IMR-90 (cell line): Measurements from ENCODE around the gene GPHB5. TPM values are rescaled to one million over a fixed set of nuclear protein-coding genes. Genes with fewer than 3 reads are reported as not detected.

Experiments
- ATAC-seq: fragments of 200-7000 bp; cut with Tn5 transposase; 2 replicates; pipeline ENCODE4 v1.9.1; 2020; ENCODE audit warnings: low read depth, mild to moderate bottlenecking, moderate library complexity
- BruUV-seq: library from RNA; stranded (reverse); fragments of 400-500 nt; replicated peaks from 2 replicates; lab custom pipeline; 2021; lab: Mats Ljungman, UMichigan
- CTCF ChIA-PET: fragments of 300-600 bp; formaldehyde crosslinking; extraction: SDS; loops from one replicate; lab custom pipeline; 2021; ENCODE audit warnings: antibody characterized with exemption; lab: Yijun Ruan, JAX
- POLR2A ChIA-PET: fragments of 300-600 bp; sonication (Branson Sonifier 250); formaldehyde crosslinking; loops from one replicate; lab custom pipeline; 2022; ENCODE audit warnings: antibody characterized with exemption; ENCODE audit not compliant: unreplicated experiment; lab: Charles Lee
- DNase-seq: peaks from one replicate; pipeline ENCODE4 v3.0.0; 2013
- H2AFZ ChIP-seq: replicated peaks from 2 replicates; pipeline ENCODE3; 2013; ENCODE audit warnings: low read length, mild to moderate bottlenecking; ENCODE audit not compliant: poor library complexity
- H2AK5ac ChIP-seq: 2 replicates; pipeline ENCODE4 v1.6.1; 2013; ENCODE audit warnings: low read depth, low read length, inconsistent platforms
- H2AK9ac ChIP-seq: replicated peaks from 2 replicates; pipeline ENCODE3; 2013; ENCODE audit warnings: mild to moderate bottlenecking, low read depth, low read length, moderate library complexity; ENCODE audit not compliant: poor library complexity
- H2BK120ac ChIP-seq: 2 replicates; pipeline ENCODE4 v1.6.1; 2013; ENCODE audit warnings: low read depth, low read length, inconsistent platforms
- H2BK15ac ChIP-seq: 3 replicates; pipeline ENCODE4 v1.6.1; 2013; ENCODE audit warnings: low read depth, low read length, inconsistent platforms
- H2BK20ac ChIP-seq: 2 replicates; pipeline ENCODE4 v1.6.1; 2013; ENCODE audit warnings: low read depth, mild to moderate bottlenecking, inconsistent platforms, low read length, moderate library complexity
- H2BK5ac ChIP-seq: 2 replicates; pipeline ENCODE4 v1.6.1; 2013; ENCODE audit warnings: mild to moderate bottlenecking, low read depth, low read length, inconsistent platforms; ENCODE audit not compliant: poor library complexity, severe bottlenecking
- H3K14ac ChIP-seq: replicated peaks from 2 replicates; pipeline ENCODE4 v1.6.1; 2013; ENCODE audit warnings: low read depth, low read length, inconsistent platforms
- H3K18ac ChIP-seq: 2 replicates; pipeline ENCODE4 v1.6.1; 2013; ENCODE audit warnings: low read depth, low read length, control low read depth
- H3K23ac ChIP-seq: 2 replicates; pipeline ENCODE4 v1.6.1; 2013; ENCODE audit warnings: low read depth, low read length, inconsistent platforms
- H3K27ac ChIP-seq: 2 replicates; pipeline ENCODE4 v1.5.1; 2013; ENCODE audit warnings: mild to moderate bottlenecking, control low read depth, low read length; ENCODE audit not compliant: insufficient read depth
- H3K27me3 ChIP-seq: 2 replicates; pipeline ENCODE4 v1.6.1; 2013; ENCODE audit warnings: low read length; ENCODE audit not compliant: control insufficient read depth, insufficient read depth
- H3K36me3 ChIP-seq: 2 replicates; pipeline ENCODE4 v1.6.1; 2013; ENCODE audit warnings: low read length, mixed read lengths; ENCODE audit not compliant: control insufficient read depth, insufficient read depth
- H3K4ac ChIP-seq: 2 replicates; pipeline ENCODE4 v1.6.1; 2013; ENCODE audit warnings: low read depth, low read length, inconsistent platforms
- H3K4me1 ChIP-seq: 2 replicates; pipeline ENCODE4 v1.6.1; 2013; ENCODE audit warnings: low read length, mixed read lengths; ENCODE audit not compliant: control insufficient read depth, insufficient read depth
- H3K4me2 ChIP-seq: 2 replicates; pipeline ENCODE4 v1.6.1; 2013; ENCODE audit warnings: low read depth, mild to moderate bottlenecking, control low read depth, low read length, moderate library complexity
- H3K4me3 ChIP-seq: 2 replicates; pipeline ENCODE4 v1.5.1; 2013; ENCODE audit warnings: low read depth, mild to moderate bottlenecking, control low read depth, low read length, moderate library complexity; ENCODE audit not compliant: insufficient read depth
- H3K56ac ChIP-seq: 2 replicates; pipeline ENCODE4 v1.6.1; 2013; ENCODE audit warnings: low read length, inconsistent platforms; ENCODE audit not compliant: insufficient read depth; ENCODE audit errors: extremely low read depth
- H3K79me1 ChIP-seq, 2 experiments: 2 replicates each; pipeline ENCODE4 v1.6.1; 2013; ENCODE audit warnings: low read length in 2 of 2, inconsistent platforms in 1 of 2, low read depth in 1 of 2
- H3K9ac ChIP-seq: 2 replicates; pipeline ENCODE4 v1.6.1; 2013; ENCODE audit warnings: low read depth, low read length, control low read depth
- H3K9me1 ChIP-seq: 2 replicates; pipeline ENCODE4 v1.6.1; 2013; ENCODE audit warnings: low read length, inconsistent platforms; ENCODE audit not compliant: insufficient read depth
- H3K9me3 ChIP-seq: 2 replicates; pipeline ENCODE4 v1.6.1; 2013; ENCODE audit warnings: low read length; ENCODE audit not compliant: control insufficient read depth, insufficient read depth
- H4K20me1 ChIP-seq: 2 replicates; pipeline ENCODE4 v1.6.1; 2013; ENCODE audit warnings: low read length, inconsistent platforms; ENCODE audit not compliant: insufficient read depth
- H4K5ac ChIP-seq: 2 replicates; pipeline ENCODE4 v1.6.1; 2013; ENCODE audit warnings: mild to moderate bottlenecking, low read depth, low read length, control low read depth
- H4K8ac ChIP-seq, 2 experiments: 2 replicates each; pipeline ENCODE4 v1.6.1; 2013; ENCODE audit warnings: low read depth in 2 of 2, low read length in 2 of 2, control low read depth in 1 of 2, inconsistent platforms in 1 of 2
- H4K91ac ChIP-seq: 2 replicates; pipeline ENCODE4 v1.6.1; 2013; ENCODE audit warnings: low read depth, low read length, inconsistent platforms; ENCODE audit not compliant: insufficient read depth
- CHD1 ChIP-seq: IDR thresholded peaks from 2 replicates; pipeline ENCODE4 v1.6.1; 2012; ENCODE audit warnings: low read depth, low read length, improper control_type of control experiment
- FOS ChIP-seq: fragments of 150-350 bp; IDR thresholded peaks from 2 replicates; pipeline ENCODE4 v1.6.1; 2016; ENCODE audit warnings: low read depth, low read length
- MAFK ChIP-seq: IDR thresholded peaks from 2 replicates; pipeline ENCODE4 v1.6.1; 2012; ENCODE audit warnings: low read depth, low read length, improper control_type of control experiment
- MAZ ChIP-seq: IDR thresholded peaks from 2 replicates; pipeline ENCODE4 v1.6.1; 2012; ENCODE audit warnings: low read depth, mild to moderate bottlenecking, low read length, improper control_type of control experiment, moderate library complexity, borderline replicate concordance
- NFE2L2 ChIP-seq: fragments of 150-350 bp; IDR thresholded peaks from 2 replicates; pipeline ENCODE4 v1.6.1; 2016; ENCODE audit warnings: low read depth, mild to moderate bottlenecking, low read length
- POLR2A ChIP-seq: IDR thresholded peaks from 2 replicates; pipeline ENCODE4 v1.6.1; 2012; ENCODE audit warnings: mild to moderate bottlenecking, low read depth, low read length
- RCOR1 ChIP-seq: IDR thresholded peaks from 2 replicates; pipeline ENCODE4 v1.6.1; 2012; ENCODE audit warnings: mild to moderate bottlenecking, low read length, improper control_type of control experiment; ENCODE audit not compliant: insufficient replicate concordance
- RFX5 ChIP-seq: IDR thresholded peaks from 2 replicates; pipeline ENCODE4 v1.8.0; 2012; ENCODE audit warnings: low read depth, mild to moderate bottlenecking, low read length, moderate library complexity
- WGBS, 2 experiments: methylation state at CpG; one replicate each; pipeline versions ENCODE4 v1.1.5 to v1.1.7; 2013; ENCODE audit warnings: missing lambda C conversion rate in 2 of 2; ENCODE audit not compliant: insufficient read length in 1 of 2; ENCODE audit errors: extremely low coverage in 2 of 2; 5-methylcytosine and 5-hydroxymethylcytosine counted together
- dilution Hi-C: fragments of 300-500 bp; cut with HindIII; formaldehyde crosslinking; loops from one replicate; pipeline ENCODE4 v1.14.3; 2018; ENCODE audit warnings: low sequenced_read_pairs; ENCODE audit not compliant: unreplicated experiment
- in situ Hi-C: fragments of 300-500 bp; cut with MboI; formaldehyde crosslinking; loops from 3 replicates; pipeline ENCODE4 v1.14.3; 2019; ENCODE audit warnings: low sequenced_read_pairs, inconsistent platforms, mixed read lengths
- intact Hi-C: fragments of 100-400 bp; cut with micrococcal nuclease; formaldehyde crosslinking; loops from 2 replicates; pipeline ENCODE4 v1.10.0; 2022
- polyA plus RNA-seq, 3 experiments: library from polyadenylated mRNA; depleted of rRNA; stranded (reverse); fragments of >200 nt; gene quantifications; 2 replicates each; pipeline ENCODE4 v1.2.3, GENCODE V29; 2012; ENCODE audit warnings: low replicate concordance in 1 of 3
- total RNA-seq: library from RNA; depleted of rRNA; stranded (reverse); fragments of >200 nt; gene quantifications from 2 replicates; pipeline ENCODE4 v1.2.3, GENCODE V29; 2012
- TF ChIP-seq, protein P1 (sequence below): fragments of 150-350 bp; IDR thresholded peaks from 2 replicates; pipeline ENCODE4 v1.6.1; 2017; ENCODE audit warnings: mild to moderate bottlenecking, antibody characterized with exemption, low read length, low read depth
- TF ChIP-seq, protein P2 (sequence below): conservative IDR thresholded peaks from 2 replicates; pipeline ENCODE4 v1.5.1; 2012; ENCODE audit warnings: mild to moderate bottlenecking, low read depth, low read length, improper control_type of control experiment

Gene GPHB5
- total and polyA plus RNA-seq, 2 of the 4 experiments (the other 2 are of a cell fraction), result not detected

DNA sequence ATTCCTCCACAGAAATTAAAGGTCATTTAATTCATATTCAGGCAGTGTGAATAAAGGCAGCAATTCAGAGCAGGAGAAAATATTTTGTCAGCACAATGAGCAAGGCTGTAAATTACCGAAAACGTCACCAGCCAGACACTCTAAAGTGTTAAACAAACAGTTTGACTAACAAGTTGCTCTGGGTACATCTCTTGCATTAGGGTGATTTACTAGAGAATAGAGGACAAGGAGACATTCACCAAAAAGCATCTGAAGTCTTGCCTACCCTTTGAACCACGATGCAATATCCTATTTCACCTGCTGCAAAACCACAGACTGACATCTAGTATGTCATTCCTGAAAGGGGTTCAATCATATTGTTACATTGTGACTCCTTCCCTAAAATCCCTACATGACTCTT is 27.1 kb upstream of the GPHB5 start:
- no peak overlapping the region for H3K4ac ChIP-seq
- dilution Hi-C loops, result no loop called here
- in situ Hi-C loops, result no loop called here
- intact Hi-C loops, result no loop called here
- H3K27me3 ChIP-seq, result peaks cover 7% of the 10 kb centered on the region
- no peak overlapping the region for H3K4me2 ChIP-seq
- H2BK15ac ChIP-seq, result no peak overlapping the region
- H3K9me1 ChIP-seq, result no peaks in the 10 kb centered on the region
- no peak overlapping the region for H3K56ac ChIP-seq
- no peaks in the 10 kb centered on the region for H3K36me3 ChIP-seq
- no peaks in the 10 kb centered on the region for H3K9me3 ChIP-seq
- DNase-seq (no peak), ATAC-seq (no peak)
- no TSS peak for BruUV-seq
- H3K27ac ChIP-seq, result no peak overlapping the region
- no peak overlapping the region for H2AK9ac ChIP-seq
- H2BK20ac ChIP-seq, result no peak overlapping the region
- no peaks in the 10 kb centered on the region for H3K79me1 ChIP-seq
- no peaks in the 10 kb centered on the region for H3K4me1 ChIP-seq
- no peak overlapping the region for H3K14ac ChIP-seq
- no peak overlapping the region for H2BK5ac ChIP-seq
- TF ChIP-seq MAFK (no peak), RFX5 (no peak), NFE2L2 (no peak), CHD1 (no peak), RCOR1 (no peak), FOS (no peak), POLR2A (no peak), MAZ (no peak)
- TF ChIP-seq, protein P1, sequence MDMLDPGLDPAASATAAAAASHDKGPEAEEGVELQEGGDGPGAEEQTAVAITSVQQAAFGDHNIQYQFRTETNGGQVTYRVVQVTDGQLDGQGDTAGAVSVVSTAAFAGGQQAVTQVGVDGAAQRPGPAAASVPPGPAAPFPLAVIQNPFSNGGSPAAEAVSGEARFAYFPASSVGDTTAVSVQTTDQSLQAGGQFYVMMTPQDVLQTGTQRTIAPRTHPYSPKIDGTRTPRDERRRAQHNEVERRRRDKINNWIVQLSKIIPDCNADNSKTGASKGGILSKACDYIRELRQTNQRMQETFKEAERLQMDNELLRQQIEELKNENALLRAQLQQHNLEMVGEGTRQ, result no peak
- TF ChIP-seq, protein P2, sequence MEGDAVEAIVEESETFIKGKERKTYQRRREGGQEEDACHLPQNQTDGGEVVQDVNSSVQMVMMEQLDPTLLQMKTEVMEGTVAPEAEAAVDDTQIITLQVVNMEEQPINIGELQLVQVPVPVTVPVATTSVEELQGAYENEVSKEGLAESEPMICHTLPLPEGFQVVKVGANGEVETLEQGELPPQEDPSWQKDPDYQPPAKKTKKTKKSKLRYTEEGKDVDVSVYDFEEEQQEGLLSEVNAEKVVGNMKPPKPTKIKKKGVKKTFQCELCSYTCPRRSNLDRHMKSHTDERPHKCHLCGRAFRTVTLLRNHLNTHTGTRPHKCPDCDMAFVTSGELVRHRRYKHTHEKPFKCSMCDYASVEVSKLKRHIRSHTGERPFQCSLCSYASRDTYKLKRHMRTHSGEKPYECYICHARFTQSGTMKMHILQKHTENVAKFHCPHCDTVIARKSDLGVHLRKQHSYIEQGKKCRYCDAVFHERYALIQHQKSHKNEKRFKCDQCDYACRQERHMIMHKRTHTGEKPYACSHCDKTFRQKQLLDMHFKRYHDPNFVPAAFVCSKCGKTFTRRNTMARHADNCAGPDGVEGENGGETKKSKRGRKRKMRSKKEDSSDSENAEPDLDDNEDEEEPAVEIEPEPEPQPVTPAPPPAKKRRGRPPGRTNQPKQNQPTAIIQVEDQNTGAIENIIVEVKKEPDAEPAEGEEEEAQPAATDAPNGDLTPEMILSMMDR, result no peak
- no peak overlapping the region for H4K91ac ChIP-seq
- no peak overlapping the region for H2AFZ ChIP-seq
- no peak overlapping the region for H3K18ac ChIP-seq
- ChIA-PET POLR2A (no interaction called here), CTCF (no interaction called here)
- H4K20me1 ChIP-seq, result no peaks in the 10 kb centered on the region
- no peak overlapping the region for H4K5ac ChIP-seq
- no peak overlapping the region for H2BK120ac ChIP-seq
- no peak overlapping the region for H2AK5ac ChIP-seq
- WGBS, 2 experiments, result no CpG with 5 or more reads among the region's 3 CpGs
- no peak overlapping the region for H3K4me3 ChIP-seq
- no peak overlapping the region for H4K8ac ChIP-seq
- no peak overlapping the region for H3K23ac ChIP-seq
- H3K9ac ChIP-seq, result no peak overlapping the region
